Liver (tissue), 3 donors: ENCODE measurements around the gene MB21D2.

Source experiments
- EGR1 ChIP-seq, 2 donors: IDR thresholded peaks; 2 replicates each; pipeline ENCODE4 v1.6.1; 2016 to 2018; ENCODE audit warnings: antibody characterized with exemption in 2 of 2, low read depth in 2 of 2
- FOXA1 ChIP-seq: IDR thresholded peaks from 2 replicates; pipeline ENCODE4 v1.6.1; 2016; ENCODE audit warnings: antibody characterized with exemption
- HNF4A ChIP-seq, 2 donors: conservative IDR thresholded peaks; 2 replicates each; pipeline ENCODE4 v1.6.1; 2016; ENCODE audit warnings: antibody characterized with exemption in 2 of 2, mild to moderate bottlenecking in 2 of 2
- JUND ChIP-seq, 2 donors: IDR thresholded peaks; 2 replicates each; pipeline ENCODE4 v1.6.1; 2016; ENCODE audit warnings: antibody characterized with exemption in 2 of 2
- RAD21 ChIP-seq, 2 donors: IDR thresholded peaks; 2 replicates each; pipeline ENCODE4 v1.6.1; 2016; ENCODE audit warnings: antibody characterized with exemption in 2 of 2, mild to moderate bottlenecking in 2 of 2
- RXRA ChIP-seq, 2 donors: IDR thresholded peaks; 2 replicates each; pipeline ENCODE4 v1.6.1; 2017 to 2018; ENCODE audit warnings: antibody characterized with exemption in 2 of 2, mild to moderate bottlenecking in 1 of 2
- SP1 ChIP-seq: IDR thresholded peaks from 2 replicates; pipeline ENCODE4 v1.6.1; 2018; ENCODE audit warnings: antibody characterized with exemption, mild to moderate bottlenecking
- TAF1 ChIP-seq: conservative IDR thresholded peaks from 2 replicates; pipeline ENCODE4 v1.6.1; 2016; ENCODE audit warnings: antibody characterized with exemption, mild to moderate bottlenecking
- YY1 ChIP-seq: IDR thresholded peaks from 2 replicates; pipeline ENCODE4 v1.6.1; 2016; ENCODE audit warnings: antibody characterized with exemption, mild to moderate bottlenecking
- TF ChIP-seq, protein P1 (sequence below): fragments of 150-350 bp; IDR thresholded peaks from 2 replicates; pipeline ENCODE4 v1.5.1; 2017; ENCODE audit warnings: improper control_type of control experiment, low read depth, low read length; ENCODE audit not compliant: missing input control
- TF ChIP-seq, protein P2 (sequence below): IDR thresholded peaks from 2 replicates; pipeline ENCODE4 v1.6.1; 2016; ENCODE audit warnings: antibody characterized with exemption
- TF ChIP-seq, protein P3 (sequence below): IDR thresholded peaks from 2 replicates; pipeline ENCODE4 v1.6.1; 2016; ENCODE audit warnings: antibody characterized with exemption, mild to moderate bottlenecking
- TF ChIP-seq, protein P4 (sequence below): IDR thresholded peaks from 2 replicates; pipeline ENCODE4 v1.6.1; 2016; ENCODE audit warnings: antibody characterized with exemption
- donor health status: healthy.
- donor health status: healthy.

DNA sequence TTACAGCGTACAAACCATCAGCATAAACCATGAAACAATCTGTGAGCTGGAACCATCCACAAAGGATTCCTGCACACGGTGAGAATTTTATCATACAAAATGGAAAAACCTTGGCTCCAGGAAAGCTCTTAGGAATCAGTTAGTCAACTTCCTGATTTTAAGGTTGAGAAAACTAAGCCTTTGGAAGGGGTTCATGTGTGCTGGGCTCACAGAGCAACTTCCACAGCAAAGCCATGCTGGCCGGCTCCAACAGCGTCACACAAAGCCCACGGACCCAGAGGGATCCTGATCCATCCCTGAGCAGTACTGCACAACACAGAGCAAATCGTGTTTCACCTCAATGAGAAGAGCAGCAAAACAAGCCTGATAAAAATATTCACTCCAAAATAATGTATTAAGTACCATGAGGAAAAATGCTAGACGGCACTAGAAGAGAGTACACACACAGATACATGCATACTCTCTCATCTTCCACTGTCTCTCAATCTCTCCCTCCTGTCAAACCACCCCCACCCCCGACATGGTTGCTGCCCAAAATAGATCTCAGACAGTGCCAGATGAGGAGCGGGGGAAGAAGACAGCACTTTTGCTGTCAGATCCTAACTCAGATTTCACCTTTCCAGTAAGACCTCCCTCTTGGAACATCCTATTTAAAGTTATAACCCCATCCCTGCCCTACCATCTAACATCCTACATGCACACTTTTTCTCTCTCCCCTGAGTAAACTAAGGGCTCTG lies 58.6 kb downstream of the MB21D2 start:
- TF ChIP-seq, protein P1, sequence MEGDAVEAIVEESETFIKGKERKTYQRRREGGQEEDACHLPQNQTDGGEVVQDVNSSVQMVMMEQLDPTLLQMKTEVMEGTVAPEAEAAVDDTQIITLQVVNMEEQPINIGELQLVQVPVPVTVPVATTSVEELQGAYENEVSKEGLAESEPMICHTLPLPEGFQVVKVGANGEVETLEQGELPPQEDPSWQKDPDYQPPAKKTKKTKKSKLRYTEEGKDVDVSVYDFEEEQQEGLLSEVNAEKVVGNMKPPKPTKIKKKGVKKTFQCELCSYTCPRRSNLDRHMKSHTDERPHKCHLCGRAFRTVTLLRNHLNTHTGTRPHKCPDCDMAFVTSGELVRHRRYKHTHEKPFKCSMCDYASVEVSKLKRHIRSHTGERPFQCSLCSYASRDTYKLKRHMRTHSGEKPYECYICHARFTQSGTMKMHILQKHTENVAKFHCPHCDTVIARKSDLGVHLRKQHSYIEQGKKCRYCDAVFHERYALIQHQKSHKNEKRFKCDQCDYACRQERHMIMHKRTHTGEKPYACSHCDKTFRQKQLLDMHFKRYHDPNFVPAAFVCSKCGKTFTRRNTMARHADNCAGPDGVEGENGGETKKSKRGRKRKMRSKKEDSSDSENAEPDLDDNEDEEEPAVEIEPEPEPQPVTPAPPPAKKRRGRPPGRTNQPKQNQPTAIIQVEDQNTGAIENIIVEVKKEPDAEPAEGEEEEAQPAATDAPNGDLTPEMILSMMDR = no peak
- TF ChIP-seq SP1 (no peak), RAD21 (IDR thresholded peaks at IDR 0.05) (no peak), FOXA1 (no peak), RXRA (IDR thresholded peaks at IDR 0.05) (no peak), JUND (IDR thresholded peaks at IDR 0.05) (no peak), YY1 (no peak), TAF1 (no peak), EGR1 (IDR thresholded peaks at IDR 0.05; ENCODE audit: low read depth in 2 of 2) (no peak), HNF4A (conservative IDR thresholded peaks at IDR 0.05) (no peak)
- TF ChIP-seq, protein P2, sequence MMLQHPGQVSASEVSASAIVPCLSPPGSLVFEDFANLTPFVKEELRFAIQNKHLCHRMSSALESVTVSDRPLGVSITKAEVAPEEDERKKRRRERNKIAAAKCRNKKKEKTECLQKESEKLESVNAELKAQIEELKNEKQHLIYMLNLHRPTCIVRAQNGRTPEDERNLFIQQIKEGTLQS = no peak
- TF ChIP-seq, protein P3, sequence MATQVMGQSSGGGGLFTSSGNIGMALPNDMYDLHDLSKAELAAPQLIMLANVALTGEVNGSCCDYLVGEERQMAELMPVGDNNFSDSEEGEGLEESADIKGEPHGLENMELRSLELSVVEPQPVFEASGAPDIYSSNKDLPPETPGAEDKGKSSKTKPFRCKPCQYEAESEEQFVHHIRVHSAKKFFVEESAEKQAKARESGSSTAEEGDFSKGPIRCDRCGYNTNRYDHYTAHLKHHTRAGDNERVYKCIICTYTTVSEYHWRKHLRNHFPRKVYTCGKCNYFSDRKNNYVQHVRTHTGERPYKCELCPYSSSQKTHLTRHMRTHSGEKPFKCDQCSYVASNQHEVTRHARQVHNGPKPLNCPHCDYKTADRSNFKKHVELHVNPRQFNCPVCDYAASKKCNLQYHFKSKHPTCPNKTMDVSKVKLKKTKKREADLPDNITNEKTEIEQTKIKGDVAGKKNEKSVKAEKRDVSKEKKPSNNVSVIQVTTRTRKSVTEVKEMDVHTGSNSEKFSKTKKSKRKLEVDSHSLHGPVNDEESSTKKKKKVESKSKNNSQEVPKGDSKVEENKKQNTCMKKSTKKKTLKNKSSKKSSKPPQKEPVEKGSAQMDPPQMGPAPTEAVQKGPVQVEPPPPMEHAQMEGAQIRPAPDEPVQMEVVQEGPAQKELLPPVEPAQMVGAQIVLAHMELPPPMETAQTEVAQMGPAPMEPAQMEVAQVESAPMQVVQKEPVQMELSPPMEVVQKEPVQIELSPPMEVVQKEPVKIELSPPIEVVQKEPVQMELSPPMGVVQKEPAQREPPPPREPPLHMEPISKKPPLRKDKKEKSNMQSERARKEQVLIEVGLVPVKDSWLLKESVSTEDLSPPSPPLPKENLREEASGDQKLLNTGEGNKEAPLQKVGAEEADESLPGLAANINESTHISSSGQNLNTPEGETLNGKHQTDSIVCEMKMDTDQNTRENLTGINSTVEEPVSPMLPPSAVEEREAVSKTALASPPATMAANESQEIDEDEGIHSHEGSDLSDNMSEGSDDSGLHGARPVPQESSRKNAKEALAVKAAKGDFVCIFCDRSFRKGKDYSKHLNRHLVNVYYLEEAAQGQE = no peak
- TF ChIP-seq, protein P4, sequence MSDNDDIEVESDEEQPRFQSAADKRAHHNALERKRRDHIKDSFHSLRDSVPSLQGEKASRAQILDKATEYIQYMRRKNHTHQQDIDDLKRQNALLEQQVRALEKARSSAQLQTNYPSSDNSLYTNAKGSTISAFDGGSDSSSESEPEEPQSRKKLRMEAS = no peak
